IMR-90 (cell line): ENCODE results near the gene KRT71. TPM values are rescaled to one million over a fixed set of nuclear protein-coding genes. Genes with fewer than 3 reads are reported as not detected.

Experiments
- ATAC-seq: fragments of 200-7000 bp; cut with Tn5 transposase; 2 replicates; pipeline ENCODE4 v1.9.1; 2020; ENCODE audit warnings: low read depth, mild to moderate bottlenecking, moderate library complexity
- BruUV-seq: library from RNA; stranded (reverse); fragments of 400-500 nt; replicated peaks from 2 replicates; lab custom pipeline; 2021; lab: Mats Ljungman, UMichigan
- CTCF ChIA-PET: fragments of 300-600 bp; formaldehyde crosslinking; extraction: SDS; loops from one replicate; lab custom pipeline; 2021; ENCODE audit warnings: antibody characterized with exemption; lab: Yijun Ruan, JAX
- POLR2A ChIA-PET: fragments of 300-600 bp; sonication (Branson Sonifier 250); formaldehyde crosslinking; loops from one replicate; lab custom pipeline; 2022; ENCODE audit warnings: antibody characterized with exemption; ENCODE audit not compliant: unreplicated experiment; lab: Charles Lee
- DNase-seq: peaks from one replicate; pipeline ENCODE4 v3.0.0; 2013
- H2AFZ ChIP-seq: replicated peaks from 2 replicates; pipeline ENCODE3; 2013; ENCODE audit warnings: low read length, mild to moderate bottlenecking; ENCODE audit not compliant: poor library complexity
- H2AK5ac ChIP-seq: 2 replicates; pipeline ENCODE4 v1.6.1; 2013; ENCODE audit warnings: low read depth, low read length, inconsistent platforms
- H2AK9ac ChIP-seq: replicated peaks from 2 replicates; pipeline ENCODE3; 2013; ENCODE audit warnings: mild to moderate bottlenecking, low read depth, low read length, moderate library complexity; ENCODE audit not compliant: poor library complexity
- H2BK120ac ChIP-seq: 2 replicates; pipeline ENCODE4 v1.6.1; 2013; ENCODE audit warnings: low read depth, low read length, inconsistent platforms
- H2BK15ac ChIP-seq: 3 replicates; pipeline ENCODE4 v1.6.1; 2013; ENCODE audit warnings: low read depth, low read length, inconsistent platforms
- H2BK20ac ChIP-seq: 2 replicates; pipeline ENCODE4 v1.6.1; 2013; ENCODE audit warnings: low read depth, mild to moderate bottlenecking, inconsistent platforms, low read length, moderate library complexity
- H2BK5ac ChIP-seq: 2 replicates; pipeline ENCODE4 v1.6.1; 2013; ENCODE audit warnings: mild to moderate bottlenecking, low read depth, low read length, inconsistent platforms; ENCODE audit not compliant: poor library complexity, severe bottlenecking
- H3K14ac ChIP-seq: replicated peaks from 2 replicates; pipeline ENCODE4 v1.6.1; 2013; ENCODE audit warnings: low read depth, low read length, inconsistent platforms
- H3K18ac ChIP-seq: 2 replicates; pipeline ENCODE4 v1.6.1; 2013; ENCODE audit warnings: low read depth, low read length, control low read depth
- H3K23ac ChIP-seq: 2 replicates; pipeline ENCODE4 v1.6.1; 2013; ENCODE audit warnings: low read depth, low read length, inconsistent platforms
- H3K27ac ChIP-seq: 2 replicates; pipeline ENCODE4 v1.5.1; 2013; ENCODE audit warnings: mild to moderate bottlenecking, control low read depth, low read length; ENCODE audit not compliant: insufficient read depth
- H3K27me3 ChIP-seq: 2 replicates; pipeline ENCODE4 v1.6.1; 2013; ENCODE audit warnings: low read length; ENCODE audit not compliant: control insufficient read depth, insufficient read depth
- H3K36me3 ChIP-seq: 2 replicates; pipeline ENCODE4 v1.6.1; 2013; ENCODE audit warnings: low read length, mixed read lengths; ENCODE audit not compliant: control insufficient read depth, insufficient read depth
- H3K4ac ChIP-seq: 2 replicates; pipeline ENCODE4 v1.6.1; 2013; ENCODE audit warnings: low read depth, low read length, inconsistent platforms
- H3K4me1 ChIP-seq: 2 replicates; pipeline ENCODE4 v1.6.1; 2013; ENCODE audit warnings: low read length, mixed read lengths; ENCODE audit not compliant: control insufficient read depth, insufficient read depth
- H3K4me2 ChIP-seq: 2 replicates; pipeline ENCODE4 v1.6.1; 2013; ENCODE audit warnings: low read depth, mild to moderate bottlenecking, control low read depth, low read length, moderate library complexity
- H3K4me3 ChIP-seq: 2 replicates; pipeline ENCODE4 v1.5.1; 2013; ENCODE audit warnings: low read depth, mild to moderate bottlenecking, control low read depth, low read length, moderate library complexity; ENCODE audit not compliant: insufficient read depth
- H3K56ac ChIP-seq: 2 replicates; pipeline ENCODE4 v1.6.1; 2013; ENCODE audit warnings: low read length, inconsistent platforms; ENCODE audit not compliant: insufficient read depth; ENCODE audit errors: extremely low read depth
- H3K79me1 ChIP-seq, 2 experiments: 2 replicates each; pipeline ENCODE4 v1.6.1; 2013; ENCODE audit warnings: low read length in 2 of 2, inconsistent platforms in 1 of 2, low read depth in 1 of 2
- H3K9ac ChIP-seq: 2 replicates; pipeline ENCODE4 v1.6.1; 2013; ENCODE audit warnings: low read depth, low read length, control low read depth
- H3K9me1 ChIP-seq: 2 replicates; pipeline ENCODE4 v1.6.1; 2013; ENCODE audit warnings: low read length, inconsistent platforms; ENCODE audit not compliant: insufficient read depth
- H3K9me3 ChIP-seq: 2 replicates; pipeline ENCODE4 v1.6.1; 2013; ENCODE audit warnings: low read length; ENCODE audit not compliant: control insufficient read depth, insufficient read depth
- H4K20me1 ChIP-seq: 2 replicates; pipeline ENCODE4 v1.6.1; 2013; ENCODE audit warnings: low read length, inconsistent platforms; ENCODE audit not compliant: insufficient read depth
- H4K5ac ChIP-seq: 2 replicates; pipeline ENCODE4 v1.6.1; 2013; ENCODE audit warnings: mild to moderate bottlenecking, low read depth, low read length, control low read depth
- H4K8ac ChIP-seq, 2 experiments: 2 replicates each; pipeline ENCODE4 v1.6.1; 2013; ENCODE audit warnings: low read depth in 2 of 2, low read length in 2 of 2, control low read depth in 1 of 2, inconsistent platforms in 1 of 2
- H4K91ac ChIP-seq: 2 replicates; pipeline ENCODE4 v1.6.1; 2013; ENCODE audit warnings: low read depth, low read length, inconsistent platforms; ENCODE audit not compliant: insufficient read depth
- BHLHE40 ChIP-seq: fragments of 150-350 bp; IDR thresholded peaks from 2 replicates; pipeline ENCODE4 v1.6.1; 2016; ENCODE audit warnings: mild to moderate bottlenecking, low read depth, low read length
- CEBPB ChIP-seq: IDR thresholded peaks from 2 replicates; pipeline ENCODE4 v1.6.1; 2012; ENCODE audit warnings: low read depth, low read length, improper control_type of control experiment
- CHD1 ChIP-seq: IDR thresholded peaks from 2 replicates; pipeline ENCODE4 v1.6.1; 2012; ENCODE audit warnings: low read depth, low read length, improper control_type of control experiment
- CTCF ChIP-seq: conservative IDR thresholded peaks from 2 replicates; pipeline ENCODE4 v1.5.1; 2012; ENCODE audit warnings: mild to moderate bottlenecking, low read depth, low read length, improper control_type of control experiment
- ELK1 ChIP-seq: fragments of 150-350 bp; IDR thresholded peaks from 2 replicates; pipeline ENCODE4 v1.6.1; 2016; ENCODE audit warnings: low read depth, mild to moderate bottlenecking, low read length, moderate library complexity, borderline replicate concordance
- FOS ChIP-seq: fragments of 150-350 bp; IDR thresholded peaks from 2 replicates; pipeline ENCODE4 v1.6.1; 2016; ENCODE audit warnings: low read depth, low read length
- MAFK ChIP-seq: IDR thresholded peaks from 2 replicates; pipeline ENCODE4 v1.6.1; 2012; ENCODE audit warnings: low read depth, low read length, improper control_type of control experiment
- MAZ ChIP-seq: IDR thresholded peaks from 2 replicates; pipeline ENCODE4 v1.6.1; 2012; ENCODE audit warnings: low read depth, mild to moderate bottlenecking, low read length, improper control_type of control experiment, moderate library complexity, borderline replicate concordance
- MXI1 ChIP-seq: IDR thresholded peaks from 2 replicates; pipeline ENCODE4 v1.6.1; 2012; ENCODE audit warnings: low read depth, mild to moderate bottlenecking, low read length, moderate library complexity, borderline replicate concordance
- NFE2L2 ChIP-seq: fragments of 150-350 bp; IDR thresholded peaks from 2 replicates; pipeline ENCODE4 v1.6.1; 2016; ENCODE audit warnings: low read depth, mild to moderate bottlenecking, low read length
- POLR2A ChIP-seq: IDR thresholded peaks from 2 replicates; pipeline ENCODE4 v1.6.1; 2012; ENCODE audit warnings: mild to moderate bottlenecking, low read depth, low read length
- RAD21 ChIP-seq: IDR thresholded peaks from 2 replicates; pipeline ENCODE4 v1.6.1; 2012; ENCODE audit warnings: low read length, improper control_type of control experiment
- RCOR1 ChIP-seq: IDR thresholded peaks from 2 replicates; pipeline ENCODE4 v1.6.1; 2012; ENCODE audit warnings: mild to moderate bottlenecking, low read length, improper control_type of control experiment; ENCODE audit not compliant: insufficient replicate concordance
- RFX5 ChIP-seq: IDR thresholded peaks from 2 replicates; pipeline ENCODE4 v1.8.0; 2012; ENCODE audit warnings: low read depth, mild to moderate bottlenecking, low read length, moderate library complexity
- SMC3 ChIP-seq: fragments of 150-350 bp; IDR thresholded peaks from 2 replicates; pipeline ENCODE4 v1.6.1; 2016; ENCODE audit warnings: low read depth, mild to moderate bottlenecking, antibody characterized with exemption, low read length, moderate library complexity
- USF2 ChIP-seq: fragments of 150-350 bp; IDR thresholded peaks from 2 replicates; pipeline ENCODE4 v1.6.1; 2017; ENCODE audit warnings: mild to moderate bottlenecking, antibody characterized with exemption, low read length, low read depth
- WGBS, 2 experiments: methylation state at CpG; one replicate each; pipeline versions ENCODE4 v1.1.5 to v1.1.7; 2013; ENCODE audit warnings: missing lambda C conversion rate in 2 of 2; ENCODE audit not compliant: insufficient read length in 1 of 2; ENCODE audit errors: extremely low coverage in 2 of 2; 5-methylcytosine and 5-hydroxymethylcytosine counted together
- dilution Hi-C: fragments of 300-500 bp; cut with HindIII; formaldehyde crosslinking; loops from one replicate; pipeline ENCODE4 v1.14.3; 2018; ENCODE audit warnings: low sequenced_read_pairs; ENCODE audit not compliant: unreplicated experiment
- in situ Hi-C: fragments of 300-500 bp; cut with MboI; formaldehyde crosslinking; loops from 3 replicates; pipeline ENCODE4 v1.14.3; 2019; ENCODE audit warnings: low sequenced_read_pairs, inconsistent platforms, mixed read lengths
- intact Hi-C: fragments of 100-400 bp; cut with micrococcal nuclease; formaldehyde crosslinking; loops from 2 replicates; pipeline ENCODE4 v1.10.0; 2022
- polyA plus RNA-seq, 3 experiments: library from polyadenylated mRNA; depleted of rRNA; stranded (reverse); fragments of >200 nt; gene quantifications; 2 replicates each; pipeline ENCODE4 v1.2.3, GENCODE V29; 2012; ENCODE audit warnings: low replicate concordance in 1 of 3
- total RNA-seq: library from RNA; depleted of rRNA; stranded (reverse); fragments of >200 nt; gene quantifications from 2 replicates; pipeline ENCODE4 v1.2.3, GENCODE V29; 2012

Gene KRT71
- total and polyA plus RNA-seq, 2 of the 4 experiments (the other 2 are of a cell fraction): not detected

GRCh38 chr12:52531566-52532300 lies 21.2 kb downstream of the KRT71 start:
- Histone ChIP-seq H2BK120ac (no peak overlapping the region), H3K27me3 (peaks cover 18% of the 10 kb centered on the region), H3K79me1 (no peaks in the 10 kb centered on the region), H3K4me1 (no peaks in the 10 kb centered on the region), H2BK20ac (no peak overlapping the region), H3K9me1 (no peaks in the 10 kb centered on the region), H4K20me1 (no peaks in the 10 kb centered on the region), H4K91ac (no peak overlapping the region), H3K27ac (no peak overlapping the region), H4K5ac (no peak overlapping the region), H3K36me3 (no peaks in the 10 kb centered on the region), H3K9ac (no peak overlapping the region), H3K4me3 (no peak overlapping the region), H4K8ac (no peak overlapping the region), H3K4ac (no peak overlapping the region), H2AFZ (no peak overlapping the region), H2AK5ac (no peak overlapping the region), H3K9me3 (no peaks in the 10 kb centered on the region), H2AK9ac (no peak overlapping the region), H3K18ac (no peak overlapping the region), H3K14ac (no peak overlapping the region), H3K56ac (no peak overlapping the region), H3K4me2 (no peak overlapping the region), H3K23ac (no peak overlapping the region), H2BK15ac (no peak overlapping the region), H2BK5ac (no peak overlapping the region)
- BruUV-seq: no TSS peak
- dilution Hi-C loops (no loop called here), in situ Hi-C loops (no loop called here), intact Hi-C loops (no loop called here)
- WGBS, 2 experiments: 76% methylated on average over 4 of the region's 18 CpGs; no CpG with 5 or more reads in 1 of the 2 experiments
- TF ChIP-seq MAZ: no peak
- TF ChIP-seq CHD1: no peak
- TF ChIP-seq RAD21: no peak
- TF ChIP-seq RCOR1: no peak
- TF ChIP-seq CEBPB: no peak
- TF ChIP-seq MAFK: no peak
- no peak for TF ChIP-seq MXI1
- TF ChIP-seq SMC3: no peak
- TF ChIP-seq BHLHE40: no peak
- no peak for TF ChIP-seq FOS
- TF ChIP-seq NFE2L2: no peak
- no peak for TF ChIP-seq RFX5
- TF ChIP-seq ELK1: no peak
- TF ChIP-seq POLR2A: no peak
- TF ChIP-seq CTCF: no peak
- TF ChIP-seq USF2: no peak
- ChIA-PET POLR2A (no interaction called here), CTCF (interaction anchor here (0.7 kb wide), 1 partner anchor 31 kb away, joined by 4 read pairs; no protein-coding TSS in a partner anchor)
- ATAC-seq (no peak), DNase-seq (no peak)
